CD8-positive, alpha-beta memory T cell (primary cell): ENCODE measurements around the gene H3-3A. TPM values are rescaled to one million over a fixed set of nuclear protein-coding genes. Genes with fewer than 3 reads are reported as not detected.

ENCODE experiments used
- CTCF ChIA-PET: fragments of 350-600 bp; sonication (Branson Sonifier 250); formaldehyde crosslinking; loops from one replicate; lab custom pipeline; 2021; ENCODE audit warnings: antibody characterized with exemption; lab: Charles Lee
- POLR2A ChIA-PET: fragments of 350-600 bp; sonication (Branson Sonifier 250); formaldehyde crosslinking; loops from one replicate; lab custom pipeline; 2021; ENCODE audit warnings: antibody characterized with exemption; lab: Charles Lee
- DNase-seq, 5 donors: peaks; one replicate each; pipeline versions ENCODE4 v3.0.0 to v3.0.0-alpha.2; 2020 to 2022; ENCODE audit warnings: mixed read lengths in 1 of 5
- H3K27ac ChIP-seq: one replicate; pipeline ENCODE4 v1.7.0; 2013; ENCODE audit warnings: low read depth, mild to moderate bottlenecking, low read length, moderate library complexity
- H3K27me3 ChIP-seq: 2 replicates; pipeline ENCODE4 v1.7.0; 2013; ENCODE audit warnings: low read length, mild to moderate bottlenecking; ENCODE audit not compliant: insufficient read depth, poor library complexity, severe bottlenecking
- H3K36me3 ChIP-seq: 2 replicates; pipeline ENCODE4 v1.7.0; 2013; ENCODE audit warnings: mild to moderate bottlenecking, low read length, moderate library complexity; ENCODE audit not compliant: insufficient read depth
- H3K4me1 ChIP-seq: 2 replicates; pipeline ENCODE4 v1.7.0; 2013; ENCODE audit warnings: mild to moderate bottlenecking, low read length, moderate library complexity; ENCODE audit not compliant: insufficient read depth
- H3K4me3 ChIP-seq: 2 replicates; pipeline ENCODE4 v1.7.0; 2013; ENCODE audit warnings: mild to moderate bottlenecking, low read length
- H3K9me3 ChIP-seq: 2 replicates; pipeline ENCODE4 v1.7.0; 2013; ENCODE audit warnings: mild to moderate bottlenecking, low read length
- H3K27ac Mint-ChIP-seq, 8 donors: one replicate each; pipeline ENCODE4 v1.8.0; 2020 to 2021; ENCODE audit warnings: mixed read lengths in 8 of 8, mild to moderate bottlenecking in 6 of 8, inconsistent platforms in 3 of 8, moderate library complexity in 3 of 8
- H3K27me3 Mint-ChIP-seq, 2 donors: one replicate each; pipeline ENCODE4 v1.8.0; 2020 to 2021; ENCODE audit warnings: mixed read lengths in 2 of 2, mild to moderate bottlenecking in 1 of 2, moderate library complexity in 1 of 2
- H3K36me3 Mint-ChIP-seq, 3 donors: one replicate each; pipeline ENCODE4 v1.8.0; 2020 to 2021; ENCODE audit warnings: mixed read lengths in 3 of 3, inconsistent platforms in 1 of 3, mild to moderate bottlenecking in 1 of 3
- H3K4me1 Mint-ChIP-seq, 3 donors: one replicate each; pipeline ENCODE4 v1.8.0; 2020 to 2021; ENCODE audit warnings: mixed read lengths in 3 of 3, inconsistent platforms in 1 of 3, mild to moderate bottlenecking in 1 of 3
- H3K4me3 Mint-ChIP-seq, 7 donors: one replicate each; pipeline ENCODE4 v1.8.0; 2020 to 2021; ENCODE audit warnings: mixed read lengths in 7 of 7, mild to moderate bottlenecking in 6 of 7, moderate library complexity in 4 of 7, inconsistent platforms in 2 of 7
- H3K9me3 Mint-ChIP-seq, 5 donors: one replicate each; pipeline ENCODE4 v1.8.0; 2020 to 2022; ENCODE audit warnings: mixed read lengths in 5 of 5, mild to moderate bottlenecking in 3 of 5, moderate library complexity in 2 of 5, inconsistent platforms in 1 of 5
- polyA plus RNA-seq: library from polyadenylated mRNA; unstranded; fragments of 300-500 nt; fragmentation: Illumina TruSeq; gene quantifications from one replicate; pipeline ENCODE4 v1.2.3, GENCODE V29; 2021
- total RNA-seq, 2 experiments: library from RNA; stranded (reverse); gene quantifications; one replicate each; pipeline ENCODE4 v1.2.3, GENCODE V29; 2021

H3-3A gene
- total and polyA plus RNA-seq, 3 experiments from 2014 or later = 356 to 803 (median 372) TPM

DNA sequence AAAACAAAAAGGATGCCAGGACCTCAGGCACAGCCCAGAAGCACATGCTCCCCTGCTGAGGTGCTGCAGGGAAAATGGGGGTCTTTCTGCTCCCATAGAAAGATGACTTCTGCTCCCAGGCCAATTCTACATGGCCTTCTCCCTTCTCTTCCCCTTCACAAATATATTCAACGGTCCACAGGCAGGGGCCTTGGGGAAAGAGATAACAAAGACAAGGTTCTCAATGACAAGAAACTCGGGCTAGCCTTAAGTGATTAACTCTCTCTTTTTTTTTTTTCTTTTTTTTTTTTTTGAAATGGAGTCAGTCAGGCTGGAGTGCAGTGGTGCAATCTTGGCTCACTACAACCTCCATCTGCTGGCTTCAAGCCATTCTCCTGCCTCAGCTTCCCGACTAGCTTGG, 54.2 kb downstream of the H3-3A start:
- POLR2A ChIA-PET = no interaction called here
- Mint-ChIP-seq H3K4me3 (peak overlapping the region in 1 of 7 donors; percentile 69), H3K4me1 (peaks cover 4 to 13% (median 10%) of the 10 kb centered on the region in 3 donors)

GRCh38 chr1:226117330-226117729, 54.8 kb downstream of the H3-3A start:
- ChIA-PET CTCF (interaction anchor here (1.2 to 2.1 kb wide), 4 partner anchors 34 to 130 kb away, joined by 3 to 10 read pairs (median 4); partner anchors contain the start of gene SDE2), POLR2A (no interaction called here)
- peaks cover 4 to 10% (median 9%) of the 10 kb centered on the region in 3 donors for H3K4me1 Mint-ChIP-seq
- peaks cover 0 to 2% of the 10 kb centered on the region in 2 donors for H3K27me3 Mint-ChIP-seq
- no peak overlapping the region for H3K27ac ChIP-seq
- no peaks in the 10 kb centered on the region for H3K9me3 ChIP-seq
- no peaks in the 10 kb centered on the region for H3K36me3 ChIP-seq
- H3K36me3 Mint-ChIP-seq = no peaks in the 10 kb centered on the region
- H3K4me1 ChIP-seq = peaks cover 11% of the 10 kb centered on the region
- H3K4me3 Mint-ChIP-seq = peak overlapping the region in 1 of 7 donors; percentile 69
- H3K27ac Mint-ChIP-seq = peak overlapping the region in 2 of 8 donors; percentile 30 to 43
- H3K27me3 ChIP-seq = no peaks in the 10 kb centered on the region
- DNase-seq = no peak
- no peaks in the 10 kb centered on the region for H3K9me3 Mint-ChIP-seq
- no peak overlapping the region for H3K4me3 ChIP-seq

More for the DNA sequence above, 54.2 kb downstream of the H3-3A start:
- H3K27ac ChIP-seq = no peak overlapping the region
- peaks cover 11% of the 10 kb centered on the region for H3K4me1 ChIP-seq
- no peak for DNase-seq
- H3K4me3 ChIP-seq = no peak overlapping the region
- H3K36me3 ChIP-seq = no peaks in the 10 kb centered on the region
- Mint-ChIP-seq H3K9me3 (no peaks in the 10 kb centered on the region), H3K36me3 (no peaks in the 10 kb centered on the region), H3K27me3 (peaks cover 0 to 2% of the 10 kb centered on the region in 2 donors), H3K27ac (no peak overlapping the region)
- CTCF ChIA-PET = interaction anchor here (1.2 to 2.1 kb wide), 3 partner anchors 34 to 129 kb away, joined by 3 to 10 read pairs (median 4); no protein-coding TSS in a partner anchor
- H3K9me3 ChIP-seq = no peaks in the 10 kb centered on the region
- no peaks in the 10 kb centered on the region for H3K27me3 ChIP-seq

- no peak overlapping the region for H3K27ac ChIP-seq
- no peaks in the 10 kb centered on the region for H3K9me3 Mint-ChIP-seq
Observed at GRCh38 chr1:226118357-226118756, 55.8 kb downstream of the H3-3A start.

GRCh38 chr1:226119169-226119568, 56.7 kb downstream of the H3-3A start:
- Mint-ChIP-seq H3K4me3 (peak overlapping the region in 2 of 7 donors; percentile 19 to 56), H3K9me3 (no peaks in the 10 kb centered on the region), H3K27me3 (peaks cover 0 to 2% of the 10 kb centered on the region in 2 donors), H3K36me3 (no peaks in the 10 kb centered on the region), H3K4me1 (peaks cover 11 to 24% (median 13%) of the 10 kb centered on the region in 3 donors), H3K27ac (peak overlapping the region in 1 of 8 donors; percentile 45)
- no peak for DNase-seq
- ChIA-PET POLR2A (no interaction called here), CTCF (interaction anchor here (1.3 to 3.4 kb wide), 5 partner anchors 9 to 120 kb away, joined by 3 to 39 read pairs (median 7); partner anchors contain the start of gene SDE2)
- Histone ChIP-seq H3K4me1 (peaks cover 15% of the 10 kb centered on the region), H3K36me3 (no peaks in the 10 kb centered on the region), H3K9me3 (no peaks in the 10 kb centered on the region), H3K4me3 (no peak overlapping the region), H3K27ac (no peak overlapping the region), H3K27me3 (no peaks in the 10 kb centered on the region)

More at GRCh38 chr1:226118357-226118756, 55.8 kb downstream of the H3-3A start:
- no peak for DNase-seq
- POLR2A ChIA-PET = no interaction called here
- no peaks in the 10 kb centered on the region for H3K9me3 ChIP-seq
- H3K36me3 ChIP-seq = no peaks in the 10 kb centered on the region
- H3K4me1 Mint-ChIP-seq = peaks cover 7 to 16% (median 12%) of the 10 kb centered on the region in 3 donors
- CTCF ChIA-PET = interaction anchor here (1.7 to 3.4 kb wide), 4 partner anchors 53 to 119 kb away, joined by 3 to 39 read pairs (median 8); partner anchors contain the start of gene SDE2
- H3K4me1 ChIP-seq = peaks cover 15% of the 10 kb centered on the region
- H3K4me3 ChIP-seq = no peak overlapping the region
- peak overlapping the region in 1 of 8 donors; percentile 45 for H3K27ac Mint-ChIP-seq
- no peaks in the 10 kb centered on the region for H3K27me3 ChIP-seq
- H3K4me3 Mint-ChIP-seq = peak overlapping the region in 2 of 7 donors; percentile 32 to 56
- peaks cover 0 to 2% of the 10 kb centered on the region in 2 donors for H3K27me3 Mint-ChIP-seq
- no peaks in the 10 kb centered on the region for H3K36me3 Mint-ChIP-seq

DNA sequence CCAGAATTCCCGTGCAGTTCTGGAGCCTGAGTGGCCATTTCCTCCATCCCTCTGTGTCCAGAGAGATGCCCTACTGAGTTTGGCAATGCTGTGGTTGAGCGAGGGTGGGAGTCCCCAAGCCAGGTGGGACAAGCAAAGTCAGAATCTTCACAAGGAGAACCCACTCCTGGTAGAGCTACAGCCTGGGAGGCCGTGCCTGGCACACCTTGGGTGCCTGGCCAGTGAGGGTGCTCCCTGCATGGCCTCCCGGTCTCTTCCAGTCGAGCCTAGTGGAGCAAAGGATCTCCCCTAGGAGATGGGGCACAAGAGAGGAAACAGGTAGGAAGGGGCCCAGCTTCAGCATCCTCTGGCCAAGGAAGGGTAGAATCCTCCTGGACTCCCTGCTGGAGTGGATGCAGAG, 57.9 kb downstream of the H3-3A start:
- CTCF ChIA-PET = interaction anchor here (0.6 to 3.4 kb wide), 14 partner anchors 11 to 213 kb away, joined by 3 to 39 read pairs (median 4); partner anchors contain the start of gene H3-3A
- POLR2A ChIA-PET = interaction anchor here (0.8 to 2.0 kb wide), 4 partner anchors 10 to 121 kb away, joined by 3 to 18 read pairs (median 4); partner anchors contain the start of gene SDE2
- H3K27me3 Mint-ChIP-seq = peaks cover 2 to 3% of the 10 kb centered on the region in 2 donors
- DNase-seq = peak in 1 of 5 donors; percentile 39
- H3K4me3 ChIP-seq = no peak overlapping the region
- H3K9me3 ChIP-seq = no peaks in the 10 kb centered on the region
- H3K27me3 ChIP-seq = no peaks in the 10 kb centered on the region
- H3K4me1 Mint-ChIP-seq = peaks cover 18 to 35% (median 25%) of the 10 kb centered on the region in 3 donors
- H3K27ac Mint-ChIP-seq = peak overlapping the region in 5 of 8 donors; percentile 71 to 90 (median 84)
- H3K27ac ChIP-seq = no peak overlapping the region
- H3K4me3 Mint-ChIP-seq = peak overlapping the region; percentile 48 to 88 (median 83)
- no peaks in the 10 kb centered on the region for H3K36me3 Mint-ChIP-seq
- no peaks in the 10 kb centered on the region for H3K9me3 Mint-ChIP-seq
- H3K36me3 ChIP-seq = no peaks in the 10 kb centered on the region
- H3K4me1 ChIP-seq = peaks cover 23% of the 10 kb centered on the region

DNA sequence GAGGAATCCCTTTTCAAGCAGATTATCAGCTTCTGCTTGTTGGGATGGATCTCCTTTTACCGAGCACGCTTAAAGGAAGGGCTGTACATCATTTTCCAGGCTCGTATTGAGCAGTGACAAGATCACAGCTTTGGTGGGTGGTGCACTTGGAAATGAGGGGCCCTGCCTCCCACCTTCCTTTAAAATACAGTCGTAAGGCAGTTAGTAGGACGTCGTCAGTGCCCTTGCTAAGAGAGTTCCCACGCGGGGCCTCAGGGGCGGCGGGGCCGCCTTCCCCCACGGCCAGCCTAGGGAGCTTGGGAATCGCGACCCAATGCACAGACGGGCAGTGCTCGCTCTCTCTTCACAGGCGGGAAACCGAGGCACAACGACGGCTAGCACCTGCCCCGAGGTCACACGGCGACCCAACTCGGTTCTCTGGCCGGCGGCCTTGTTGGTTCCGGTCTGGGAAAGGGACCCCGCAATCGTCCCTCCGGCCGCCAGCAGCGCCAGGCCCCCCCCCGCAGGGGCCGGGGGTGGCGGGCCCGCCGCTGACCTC, 58.6 kb downstream of the H3-3A start:
- DNase-seq = no peak
- no peak overlapping the region for H3K27ac ChIP-seq
- no peaks in the 10 kb centered on the region for H3K36me3 Mint-ChIP-seq
- H3K9me3 ChIP-seq = no peaks in the 10 kb centered on the region
- peaks cover 2 to 4% of the 10 kb centered on the region in 2 donors for H3K27me3 Mint-ChIP-seq
- CTCF ChIA-PET = interaction anchor here (0.8 to 3.4 kb wide), 12 partner anchors 11 to 212 kb away, joined by 3 to 39 read pairs (median 4); partner anchors contain the start of gene H3-3A
- peak overlapping the region; percentile 49 for H3K4me3 ChIP-seq
- H3K4me3 Mint-ChIP-seq = peak overlapping the region; percentile 71 to 90 (median 86)
- H3K36me3 ChIP-seq = no peaks in the 10 kb centered on the region
- POLR2A ChIA-PET = interaction anchor here (0.6 to 2.0 kb wide), 5 partner anchors 11 to 122 kb away, joined by 3 to 18 read pairs (median 5); partner anchors contain the start of gene SDE2
- H3K27me3 ChIP-seq = no peaks in the 10 kb centered on the region
- H3K4me1 ChIP-seq = peaks cover 25% of the 10 kb centered on the region
- H3K27ac Mint-ChIP-seq = peak overlapping the region; percentile 71 to 92 (median 84)
- H3K4me1 Mint-ChIP-seq = peaks cover 18 to 36% (median 26%) of the 10 kb centered on the region in 3 donors
- no peaks in the 10 kb centered on the region for H3K9me3 Mint-ChIP-seq
